ENCODE results near the gene DEGS1.

The DEGS1 gene

DNA sequence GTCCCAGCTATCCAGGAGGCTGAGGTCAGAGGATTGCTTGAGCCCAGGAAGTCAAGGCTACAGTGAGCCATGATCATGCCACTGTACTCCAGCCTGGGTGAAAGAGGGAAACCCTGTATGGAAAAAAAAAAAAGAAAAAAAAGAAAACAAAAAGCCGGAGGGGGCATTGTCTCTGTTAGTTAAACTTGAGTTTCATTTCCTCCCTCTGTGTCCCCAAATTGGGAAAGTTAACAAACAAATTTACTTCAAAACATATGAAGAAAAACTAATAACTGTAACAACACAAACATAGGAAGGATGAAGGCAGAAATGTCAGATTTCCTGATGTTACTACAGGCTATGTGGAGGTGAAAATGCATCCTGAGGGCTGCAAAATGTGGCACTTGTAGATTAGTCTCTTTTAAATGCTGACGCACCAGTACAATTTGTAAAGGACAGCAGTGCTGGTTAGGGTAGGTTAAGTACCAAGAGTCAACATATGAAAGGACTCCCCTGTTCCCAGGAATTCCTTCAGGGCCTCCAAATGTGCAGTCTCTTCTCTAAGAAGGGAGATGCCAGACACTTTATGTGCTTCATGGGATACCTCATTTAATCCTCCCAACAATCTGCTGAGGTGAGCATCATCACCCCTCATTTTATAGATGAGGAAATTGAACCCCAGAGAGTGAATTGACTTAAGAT lies 52.9 kb downstream of the DEGS1 start:
- Histone ChIP-seq H2BK5ac (ENCODE audit: low read length) (no peak overlapping the region), H2AFZ (ENCODE audit: low read length) (no peak overlapping the region), H3K36me3 (replicated peaks in 1 of 2; ENCODE audit: control insufficient read depth in 2 of 2, insufficient read depth in 2 of 2, low read length in 2 of 2) (peaks cover 4 to 77% of the 10 kb centered on the region in 2 donors), H2AK5ac (ENCODE audit: low read depth, low read length) (no peak overlapping the region), H3K79me1 (ENCODE audit: low read depth, low read length) (no peaks in the 10 kb centered on the region), H3K4ac (ENCODE audit: low read length) (no peak overlapping the region), H4K91ac (ENCODE audit: low read depth, low read length, poor library complexity) (no peak overlapping the region), H3K27me3 (ENCODE audit: control insufficient read depth in 3 of 3, insufficient read depth in 3 of 3, low read depth in 1 of 3, low read length in 3 of 3) (no peaks in the 10 kb centered on the region), H3K4me3 (ENCODE audit: low read length in 2 of 2) (no peak overlapping the region), H4K8ac (ENCODE audit: low read depth, low read length) (no peak overlapping the region), H3K4me2 (ENCODE audit: insufficient read depth, low read length, poor library complexity, severe bottlenecking) (no peak overlapping the region), H2BK120ac (ENCODE audit: low read depth, low read length) (no peak overlapping the region), H3K9ac (ENCODE audit: low read depth, low read length, poor library complexity) (no peak overlapping the region), H3K23ac (ENCODE audit: low read depth, low read length, poor library complexity) (no peak overlapping the region), H3K9me3 (replicated peaks in 1 of 2; ENCODE audit: control insufficient read depth in 2 of 2, insufficient read depth in 1 of 2, low read depth in 1 of 2, low read length in 2 of 2) (no peaks in the 10 kb centered on the region), H3K27ac (replicated peaks; ENCODE audit: low read length) (no peak overlapping the region), H3K14ac (ENCODE audit: low read length) (no peak overlapping the region), H2BK15ac (ENCODE audit: low read length) (no peak overlapping the region), H2BK12ac (ENCODE audit: low read length) (no peak overlapping the region), H3K18ac (ENCODE audit: low read length) (no peak overlapping the region), H3K4me1 (ENCODE audit: control insufficient read depth in 2 of 2, insufficient read depth in 1 of 2, low read depth in 1 of 2, low read length in 2 of 2) (peaks cover 0 to 3% of the 10 kb centered on the region in 2 donors)
- no peak for DNase-seq (ENCODE audit: low spot score)
- WGBS, 2 donors (ENCODE audit: extremely low coverage in 2 of 2, insufficient read length in 2 of 2, insufficient replicate concordance in 1 of 2): no CpG with 5 or more reads among the region's 2 CpGs

DNA sequence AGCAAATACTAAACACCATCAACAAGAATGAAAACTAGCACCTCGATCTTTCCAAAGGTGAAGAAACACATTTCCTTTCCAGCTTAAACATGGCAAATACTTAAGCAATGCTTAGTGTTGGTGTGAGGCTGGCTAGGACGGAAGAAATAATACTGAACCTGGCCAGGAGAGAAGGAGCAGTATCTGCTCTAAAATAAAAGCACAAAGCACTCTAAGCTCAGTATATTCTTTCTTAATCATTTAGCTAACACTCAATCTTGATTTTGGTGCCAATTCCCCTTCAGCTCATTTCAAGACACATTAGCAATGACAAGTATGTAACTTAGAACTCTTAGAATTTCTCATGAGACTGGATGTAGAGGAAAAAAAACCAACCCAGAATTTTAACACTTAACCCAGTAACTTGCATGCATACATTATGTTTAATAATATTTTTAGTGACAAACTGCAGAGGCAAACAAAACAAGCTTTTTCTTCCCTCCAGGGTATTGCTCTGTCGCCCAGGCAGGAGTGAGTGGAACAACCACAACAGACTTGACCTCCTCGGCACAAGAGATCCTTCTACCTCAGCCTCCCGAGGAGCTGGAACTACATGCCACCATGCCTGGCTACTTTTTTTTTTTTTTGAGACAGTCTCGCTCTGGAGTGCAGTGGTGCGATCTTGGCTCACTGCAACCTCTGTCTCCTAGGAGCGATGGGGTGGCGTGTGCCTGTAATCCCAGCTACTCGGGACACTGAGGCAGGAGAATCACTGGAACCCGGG lies 54.3 kb downstream of the DEGS1 start:
- H2BK5ac ChIP-seq (ENCODE audit: low read length): no peak overlapping the region
- H3K4ac ChIP-seq (ENCODE audit: low read length): no peak overlapping the region
- no peak overlapping the region for H4K91ac ChIP-seq (ENCODE audit: low read depth, low read length, poor library complexity)
- H3K4me1 ChIP-seq (ENCODE audit: control insufficient read depth in 2 of 2, insufficient read depth in 1 of 2, low read depth in 1 of 2, low read length in 2 of 2): peaks cover 0 to 3% of the 10 kb centered on the region in 2 donors
- no peak overlapping the region for H3K14ac ChIP-seq (ENCODE audit: low read length)
- no CpG with 5 or more reads among the region's 11 CpGs for WGBS, 2 donors (ENCODE audit: extremely low coverage in 2 of 2, insufficient read length in 2 of 2, insufficient replicate concordance in 1 of 2)
- H2AK5ac ChIP-seq (ENCODE audit: low read depth, low read length): no peak overlapping the region
- H2BK120ac ChIP-seq (ENCODE audit: low read depth, low read length): no peak overlapping the region
- no peak overlapping the region for H3K4me3 ChIP-seq (ENCODE audit: low read length in 2 of 2)
- H3K9me3 ChIP-seq (replicated peaks in 1 of 2; ENCODE audit: control insufficient read depth in 2 of 2, insufficient read depth in 1 of 2, low read depth in 1 of 2, low read length in 2 of 2): no peaks in the 10 kb centered on the region
- H3K9ac ChIP-seq (ENCODE audit: low read depth, low read length, poor library complexity): no peak overlapping the region
- no peak overlapping the region for H3K18ac ChIP-seq (ENCODE audit: low read length)
- H3K23ac ChIP-seq (ENCODE audit: low read depth, low read length, poor library complexity): no peak overlapping the region
- H2BK12ac ChIP-seq (ENCODE audit: low read length): no peak overlapping the region
- no peak overlapping the region for H3K4me2 ChIP-seq (ENCODE audit: insufficient read depth, low read length, poor library complexity, severe bottlenecking)
- H4K8ac ChIP-seq (ENCODE audit: low read depth, low read length): no peak overlapping the region
- no peaks in the 10 kb centered on the region for H3K27me3 ChIP-seq (ENCODE audit: control insufficient read depth in 3 of 3, insufficient read depth in 3 of 3, low read depth in 1 of 3, low read length in 3 of 3)
- H2AFZ ChIP-seq (ENCODE audit: low read length): no peak overlapping the region
- no peaks in the 10 kb centered on the region for H3K79me1 ChIP-seq (ENCODE audit: low read depth, low read length)
- no peak overlapping the region for H3K27ac ChIP-seq (replicated peaks; ENCODE audit: low read length)
- peaks cover 4 to 68% of the 10 kb centered on the region in 2 donors for H3K36me3 ChIP-seq (replicated peaks in 1 of 2; ENCODE audit: control insufficient read depth in 2 of 2, insufficient read depth in 2 of 2, low read length in 2 of 2)
- DNase-seq (ENCODE audit: low spot score): no peak
- H2BK15ac ChIP-seq (ENCODE audit: low read length): no peak overlapping the region

DNA sequence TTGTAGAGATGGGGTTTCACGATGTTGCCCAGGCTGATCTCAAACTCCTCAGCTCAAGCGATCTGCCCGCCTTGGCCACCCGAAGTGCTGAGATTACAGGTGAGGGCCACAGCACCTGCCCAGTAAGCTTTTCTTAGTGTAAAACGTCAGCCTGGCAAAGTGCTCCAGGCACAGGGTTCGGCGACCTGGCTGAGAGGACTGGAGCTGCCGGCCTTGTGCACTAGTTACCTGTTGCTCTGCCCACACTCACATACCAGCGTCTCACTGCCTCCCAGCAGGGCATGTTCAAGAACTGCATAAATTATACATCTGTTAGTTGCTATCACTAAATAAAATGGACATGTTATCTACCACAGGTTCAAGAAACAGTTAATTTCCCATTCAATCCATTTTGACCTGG lies 55.2 kb downstream of the DEGS1 start:
- Histone ChIP-seq H3K27me3 (ENCODE audit: control insufficient read depth in 3 of 3, insufficient read depth in 3 of 3, low read depth in 1 of 3, low read length in 3 of 3) (no peaks in the 10 kb centered on the region), H3K36me3 (replicated peaks in 1 of 2; ENCODE audit: control insufficient read depth in 2 of 2, insufficient read depth in 2 of 2, low read length in 2 of 2) (peaks cover 2 to 63% of the 10 kb centered on the region in 2 donors)

DNA sequence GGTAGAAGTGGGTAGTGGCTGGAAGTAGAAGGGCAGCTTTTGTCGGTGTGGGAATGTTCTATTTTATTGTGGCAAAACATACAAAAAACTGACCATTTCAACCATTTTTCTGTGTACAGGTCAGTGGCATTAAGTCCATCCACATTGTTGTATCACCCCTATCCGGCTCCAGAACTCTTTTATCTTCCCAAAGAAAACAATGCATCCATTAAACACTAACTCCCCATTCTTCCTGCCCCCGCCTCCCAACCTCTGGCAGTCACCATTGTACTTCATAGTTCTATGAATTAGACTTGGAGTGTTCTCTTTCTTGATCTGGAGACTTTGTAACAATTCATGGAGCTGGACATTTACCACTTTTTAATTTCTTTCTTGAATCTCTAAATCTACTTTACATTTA lies 55.7 kb downstream of the DEGS1 start:
- Histone ChIP-seq H3K4ac (ENCODE audit: low read length) (no peak overlapping the region), H3K4me1 (ENCODE audit: control insufficient read depth in 2 of 2, insufficient read depth in 1 of 2, low read depth in 1 of 2, low read length in 2 of 2) (peaks cover 0 to 3% of the 10 kb centered on the region in 2 donors), H3K4me2 (ENCODE audit: insufficient read depth, low read length, poor library complexity, severe bottlenecking) (no peak overlapping the region), H3K36me3 (replicated peaks in 1 of 2; ENCODE audit: control insufficient read depth in 2 of 2, insufficient read depth in 2 of 2, low read length in 2 of 2) (peaks cover 2 to 61% of the 10 kb centered on the region in 2 donors), H2BK5ac (ENCODE audit: low read length) (no peak overlapping the region), H3K9ac (ENCODE audit: low read depth, low read length, poor library complexity) (no peak overlapping the region), H3K79me1 (ENCODE audit: low read depth, low read length) (no peaks in the 10 kb centered on the region), H2BK15ac (ENCODE audit: low read length) (no peak overlapping the region), H3K9me3 (replicated peaks in 1 of 2; ENCODE audit: control insufficient read depth in 2 of 2, insufficient read depth in 1 of 2, low read depth in 1 of 2, low read length in 2 of 2) (no peaks in the 10 kb centered on the region), H3K27me3 (ENCODE audit: control insufficient read depth in 3 of 3, insufficient read depth in 3 of 3, low read depth in 1 of 3, low read length in 3 of 3) (no peaks in the 10 kb centered on the region), H4K8ac (ENCODE audit: low read depth, low read length) (no peak overlapping the region), H4K91ac (ENCODE audit: low read depth, low read length, poor library complexity) (no peak overlapping the region), H2AFZ (ENCODE audit: low read length) (no peak overlapping the region), H3K14ac (ENCODE audit: low read length) (no peak overlapping the region), H2BK120ac (ENCODE audit: low read depth, low read length) (no peak overlapping the region), H2AK5ac (ENCODE audit: low read depth, low read length) (no peak overlapping the region), H3K23ac (ENCODE audit: low read depth, low read length, poor library complexity) (no peak overlapping the region), H2BK12ac (ENCODE audit: low read length) (no peak overlapping the region), H3K18ac (ENCODE audit: low read length) (no peak overlapping the region), H3K4me3 (ENCODE audit: low read length in 2 of 2) (no peak overlapping the region), H3K27ac (replicated peaks; ENCODE audit: low read length) (no peak overlapping the region)
- no CpG with 5 or more reads among the region's 3 CpGs for WGBS, 2 donors (ENCODE audit: extremely low coverage in 2 of 2, insufficient read length in 2 of 2, insufficient replicate concordance in 1 of 2)
- DNase-seq (ENCODE audit: low spot score): no peak

More for the DNA sequence above, 55.2 kb downstream of the DEGS1 start:
- Histone ChIP-seq H3K4me3 (ENCODE audit: low read length in 2 of 2) (no peak overlapping the region), H3K18ac (ENCODE audit: low read length) (no peak overlapping the region), H3K4me2 (ENCODE audit: insufficient read depth, low read length, poor library complexity, severe bottlenecking) (no peak overlapping the region), H3K23ac (ENCODE audit: low read depth, low read length, poor library complexity) (no peak overlapping the region), H3K9ac (ENCODE audit: low read depth, low read length, poor library complexity) (no peak overlapping the region), H3K14ac (ENCODE audit: low read length) (no peak overlapping the region), H3K9me3 (replicated peaks in 1 of 2; ENCODE audit: control insufficient read depth in 2 of 2, insufficient read depth in 1 of 2, low read depth in 1 of 2, low read length in 2 of 2) (no peaks in the 10 kb centered on the region), H3K79me1 (ENCODE audit: low read depth, low read length) (no peaks in the 10 kb centered on the region), H4K91ac (ENCODE audit: low read depth, low read length, poor library complexity) (no peak overlapping the region), H2AK5ac (ENCODE audit: low read depth, low read length) (no peak overlapping the region), H2BK120ac (ENCODE audit: low read depth, low read length) (no peak overlapping the region), H2BK5ac (ENCODE audit: low read length) (no peak overlapping the region), H2BK12ac (ENCODE audit: low read length) (no peak overlapping the region), H2BK15ac (ENCODE audit: low read length) (no peak overlapping the region), H2AFZ (ENCODE audit: low read length) (no peak overlapping the region), H3K4ac (ENCODE audit: low read length) (no peak overlapping the region), H4K8ac (ENCODE audit: low read depth, low read length) (no peak overlapping the region), H3K4me1 (ENCODE audit: control insufficient read depth in 2 of 2, insufficient read depth in 1 of 2, low read depth in 1 of 2, low read length in 2 of 2) (peaks cover 0 to 3% of the 10 kb centered on the region in 2 donors), H3K27ac (replicated peaks; ENCODE audit: low read length) (no peak overlapping the region)
- DNase-seq (ENCODE audit: low spot score): no peak
- WGBS, 2 donors (ENCODE audit: extremely low coverage in 2 of 2, insufficient read length in 2 of 2, insufficient replicate concordance in 1 of 2): no CpG with 5 or more reads among the region's 9 CpGs
